K562 (cell line): ENCODE data around the gene LY6G6F. TPM values are rescaled to one million over a fixed set of nuclear protein-coding genes. Genes with fewer than 3 reads are reported as not detected.
A peak's percentile ranks its signal among the peaks of the same experiment; 100 is the strongest.

Experiments used
- ATF1 ChIP-seq, 2 experiments: fragments of 450-650 bp in 1 of 2; IDR thresholded peaks; 2 replicates each; pipeline ENCODE4 v1.6.1; 2016; ENCODE audit warnings: missing compliant biosample characterization in 1 of 2, missing genetic modification characterization in 1 of 2
- E2F6 ChIP-seq, 2 experiments: IDR thresholded peaks; 2 replicates each; pipeline ENCODE4 v1.6.1; 2011; ENCODE audit warnings: borderline replicate concordance in 1 of 2, control low read depth in 1 of 2, low read depth in 1 of 2, low read length in 1 of 2, mild to moderate bottlenecking in 1 of 2, mixed read lengths in 1 of 2, moderate library complexity in 1 of 2; ENCODE audit not compliant: insufficient read depth in 1 of 2, insufficient read length in 1 of 2, poor library complexity in 1 of 2, severe bottlenecking in 1 of 2; ENCODE audit errors: extremely low read depth in 1 of 2
- ETV6 ChIP-seq, 3 experiments: fragments of 150-350 bp in 1 of 3; sonication (generic) in 1 of 3; formaldehyde crosslinking in 1 of 3; IDR thresholded peaks; 2 replicates each; pipeline versions ENCODE4 v1.6.1 to v1.8.0; 2014 to 2022; ENCODE audit warnings: borderline replicate concordance in 2 of 3, low read depth in 2 of 3, antibody characterized with exemption in 1 of 3, low read length in 1 of 3, mild to moderate bottlenecking in 1 of 3, missing genetic modification reagents in 1 of 3
- EZH2 ChIP-seq: IDR thresholded peaks from 2 replicates; pipeline ENCODE4 v1.6.1; 2012; ENCODE audit warnings: low read depth, mild to moderate bottlenecking, inconsistent platforms, low read length, borderline replicate concordance
- MAZ ChIP-seq, 2 experiments: fragments of 450-650 bp in 1 of 2; sonication (generic) in 1 of 2; formaldehyde crosslinking; IDR thresholded peaks in 1 of 2; conservative IDR thresholded peaks in 1 of 2; 2 replicates each; pipeline versions ENCODE4 v1.4.0 to v1.5.0; 2020; ENCODE audit warnings: mild to moderate bottlenecking in 1 of 2, missing genetic modification reagents in 1 of 2
- MECOM ChIP-seq: fragments of 250-450 bp; sonication (Bioruptor Pico); IDR thresholded peaks from 2 replicates; pipeline ENCODE4 v1.8.0; 2022; ENCODE audit warnings: inconsistent platforms
- NCOA1 ChIP-seq: fragments of 450-650 bp; IDR thresholded peaks from 2 replicates; pipeline ENCODE4 v1.6.1; 2016; ENCODE audit warnings: low read depth
- PRDM10 ChIP-seq: fragments of 450-650 bp; IDR thresholded peaks from 2 replicates; pipeline ENCODE4 v1.6.1; 2018; ENCODE audit not compliant: partially characterized antibody
- SMARCA4 ChIP-seq: fragments of 450-650 bp; IDR thresholded peaks from 2 replicates; pipeline ENCODE4 v1.6.1; 2016
- TEAD1 ChIP-seq, 2 experiments: fragments of 450-650 bp in 1 of 2; sonication (generic) in 1 of 2; formaldehyde crosslinking; IDR thresholded peaks; 2 replicates each; pipeline versions ENCODE4 v1.4.0 to v1.8.0; 2020 to 2022; ENCODE audit warnings: mild to moderate bottlenecking in 2 of 2, missing genetic modification reagents in 1 of 2
- ZNF512 ChIP-seq: IDR thresholded peaks from 2 replicates; pipeline ENCODE4 v1.6.1; 2016; ENCODE audit warnings: missing genetic modification characterization, missing compliant biosample characterization
- ZNF699 ChIP-seq: fragments of 250-450 bp; sonication (Bioruptor Pico); IDR thresholded peaks from 2 replicates; pipeline ENCODE4 v1.8.0; 2021; ENCODE audit warnings: mild to moderate bottlenecking, moderate library complexity; ENCODE audit not compliant: insufficient replicate concordance
- ZNF740 ChIP-seq, 3 experiments: fragments of 200-800 bp in 1 of 3; sonication (Bioruptor generic) in 1 of 3; sonication (generic) in 1 of 3; formaldehyde crosslinking in 1 of 3; IDR thresholded peaks; 2 replicates each; pipeline versions ENCODE4 v1.6.1 to v1.8.0; 2016 to 2022; ENCODE audit warnings: mild to moderate bottlenecking in 2 of 3, missing compliant biosample characterization in 2 of 3, missing genetic modification characterization in 2 of 3, missing genetic modification reagents in 1 of 3
- polyA plus RNA-seq, 8 experiments: library from polyadenylated mRNA; depleted of rRNA in 4 of 8; stranded (reverse) in 5 of 8; unstranded in 3 of 8; fragments of >200 nt; fragmentation: Nextera tagmentation in 2 of 8; fragmentation: Illumina TruSeq in 1 of 8; extraction: Ambion mirVana in 2 of 8; extraction: Trizol in 1 of 8; gene quantifications; 2 replicates each; pipeline versions ENCODE4 v1.2.1 to v1.2.3, GENCODE V29; 2011 to 2014; ENCODE audit warnings: inconsistent platforms in 1 of 8, missing spikeins in 1 of 8
- total RNA-seq, 7 experiments: library from RNA; depleted of rRNA in 6 of 7; stranded (reverse); fragments of >200 nt in 6 of 7; fragmentation: Illumina TruSeq in 2 of 7; extraction: Trizol in 2 of 7; gene quantifications; 2 replicates each; pipeline versions ENCODE4 v1.2.1 to v1.2.3, GENCODE V29; 2011 to 2021; ENCODE audit warnings: low replicate concordance in 1 of 7

The LY6G6F gene
- total and polyA plus RNA-seq, 9 of the 15 experiments (the other 6 are each of a cell fraction or from before 2014, with no cell fraction given): 0.14 to 0.50 (median 0.28) TPM; not detected in 2

- TF ChIP-seq MAZ (CRISPR knock-in tag; conservative IDR thresholded peaks at IDR 0.05 in 1 of 2, IDR thresholded peaks at IDR 0.05 in 1 of 2): peak in 1 of 2 experiments; percentile 29; a peak in 1 of 4 replicates
- no peak for TF ChIP-seq SMARCA4
- TF ChIP-seq NCOA1: no peak
- TF ChIP-seq ZNF512 (tag): no peak
- TF ChIP-seq MECOM (CRISPR knock-in tag): 0 out of 2 replicates have a peak, but pooled peaks have one; percentile 47
- no peak for TF ChIP-seq E2F6 (IDR thresholded peaks at IDR 0.05; ENCODE audit: borderline replicate concordance in 1 of 2, extremely low read depth in 1 of 2, insufficient read depth in 1 of 2, insufficient read length in 1 of 2, low read depth in 1 of 2, low read length in 1 of 2, poor library complexity in 1 of 2, severe bottlenecking in 1 of 2)
- no peak for TF ChIP-seq PRDM10
- TF ChIP-seq ETV6 (IDR thresholded peaks at IDR 0.05; ENCODE audit: borderline replicate concordance in 1 of 2, low read depth in 2 of 2, low read length in 1 of 2): no peak
- TF ChIP-seq ETV6 (CRISPR knock-in tag; IDR thresholded peaks at IDR 0.05; ENCODE audit: borderline replicate concordance): no peak
- peak in 1 of 2 experiments; percentile 50; a peak in 1 of 4 replicates for TF ChIP-seq TEAD1 (CRISPR knock-in tag; IDR thresholded peaks at IDR 0.05)
- TF ChIP-seq ZNF699 (CRISPR knock-in tag): no peak
- no peak for TF ChIP-seq ATF1 (CRISPR knock-in tag; IDR thresholded peaks at IDR 0.05)
- no peak for TF ChIP-seq ATF1 (tag; IDR thresholded peaks at IDR 0.05)
- TF ChIP-seq ZNF740 (CRISPR knock-in tag; IDR thresholded peaks at IDR 0.05): 0 out of 2 replicates have a peak, but pooled peaks have one; percentile 12
- TF ChIP-seq ZNF740 (tag; IDR thresholded peaks at IDR 0.05): no peak
- TF ChIP-seq EZH2: no peak
Observed at GRCh38 chr6:31689249-31690110, 17.2 kb upstream of the LY6G6F start (continued).
